HG03280 (cell line): Measurements from ENCODE around the gene SIRT1.
A peak's percentile ranks its signal among the peaks of the same experiment; 100 is the strongest.
"Not testable (repeated sequence)": the region's sequence is repeated elsewhere in the genome, so short reads cannot be mapped to it uniquely, and the experiment has no call there.

Experiments
- ATAC-seq: cut with Tn5 transposase; IDR thresholded peaks from one replicate; pipeline ENCODE4 v1.9.1; 2021; ENCODE audit warnings: mild to moderate bottlenecking, moderate library complexity; ENCODE audit not compliant: unreplicated experiment

Gene SIRT1

DNA sequence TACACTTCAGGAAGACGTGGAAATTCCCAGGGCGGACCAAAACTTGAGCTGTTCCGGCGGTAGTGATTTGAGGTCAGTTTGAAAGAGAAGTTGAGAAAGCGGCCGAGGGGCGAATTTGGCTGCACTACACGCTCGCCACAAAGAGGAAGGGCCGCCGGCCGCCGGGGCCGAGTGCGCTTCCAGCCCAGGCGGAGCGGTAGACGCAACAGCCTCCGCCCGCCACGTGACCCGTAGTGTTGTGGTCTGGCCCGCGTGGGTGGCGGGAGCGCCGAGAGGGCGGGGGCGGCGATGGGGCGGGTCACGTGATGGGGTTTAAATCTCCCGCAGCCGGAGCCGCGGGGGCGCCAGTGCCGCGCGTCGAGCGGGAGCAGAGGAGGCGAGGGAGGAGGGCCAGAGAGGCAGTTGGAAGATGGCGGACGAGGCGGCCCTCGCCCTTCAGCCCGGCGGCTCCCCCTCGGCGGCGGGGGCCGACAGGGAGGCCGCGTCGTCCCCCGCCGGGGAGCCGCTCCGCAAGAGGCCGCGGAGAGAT is at the start of gene SIRT1:
Gene SIRT1, plus strand, starts transcription at position 344 of the 529 bp plus-strand sequence. Its CDS starts 66 bp downstream, at position 410.
- ATAC-seq, result peak; percentile 82

DNA sequence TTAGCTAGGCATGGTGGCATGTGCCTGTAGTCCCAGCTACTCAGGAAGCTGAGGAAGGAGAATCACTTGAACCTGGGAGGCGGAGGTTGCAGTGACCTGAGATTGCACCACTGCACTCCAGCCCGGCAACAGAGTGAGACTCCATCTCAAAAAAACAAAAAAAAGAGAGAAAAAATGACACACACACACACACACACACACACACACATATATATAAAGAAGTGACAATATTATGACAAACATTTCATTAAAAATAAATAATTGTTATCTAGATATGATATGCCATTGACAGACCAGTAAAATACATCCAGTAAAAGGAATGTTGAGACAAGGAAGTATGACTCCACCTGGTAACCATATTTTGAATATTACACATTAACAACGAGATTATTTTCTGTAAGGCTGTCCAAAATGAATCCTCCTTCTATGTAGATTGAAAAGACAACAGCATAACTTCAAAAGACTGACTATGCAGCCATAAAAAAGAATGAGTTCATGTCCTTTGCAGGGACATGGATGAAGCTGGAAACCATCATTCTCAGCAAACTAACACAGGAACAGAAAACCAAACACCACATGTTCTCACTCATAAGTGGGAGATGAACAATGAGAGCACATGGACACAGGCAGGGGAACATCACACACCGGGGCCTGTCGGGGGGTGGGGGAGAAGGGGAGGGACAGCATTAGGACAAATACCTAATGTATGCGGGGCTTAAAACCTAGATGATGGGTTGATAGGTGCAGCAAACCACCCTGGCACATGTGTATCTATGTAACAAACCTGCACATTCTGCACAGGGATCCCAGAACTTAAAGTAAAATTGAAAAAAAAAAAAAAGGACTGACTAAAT is 48.7 kb upstream of the SIRT1 start:
- not testable (repeated sequence) for ATAC-seq

DNA sequence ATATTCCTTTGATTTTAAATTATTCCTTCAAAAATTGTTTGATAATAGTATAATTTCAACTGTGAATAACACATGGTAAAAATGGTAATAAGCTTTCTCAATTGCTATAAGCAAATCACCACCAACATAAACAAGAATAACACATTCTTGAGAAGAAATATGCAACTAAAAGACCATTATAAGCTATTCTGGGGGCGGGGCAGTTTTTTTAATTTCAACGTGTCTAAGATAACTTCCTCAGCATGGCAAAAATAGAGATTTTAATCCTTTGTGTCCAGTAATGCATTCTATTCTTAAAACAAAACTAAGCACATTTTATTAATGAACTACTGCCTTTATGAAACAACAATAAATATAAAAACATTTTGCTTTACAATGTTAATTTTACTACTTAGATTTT is 48.0 kb upstream of the SIRT1 start:
- no peak for ATAC-seq

DNA sequence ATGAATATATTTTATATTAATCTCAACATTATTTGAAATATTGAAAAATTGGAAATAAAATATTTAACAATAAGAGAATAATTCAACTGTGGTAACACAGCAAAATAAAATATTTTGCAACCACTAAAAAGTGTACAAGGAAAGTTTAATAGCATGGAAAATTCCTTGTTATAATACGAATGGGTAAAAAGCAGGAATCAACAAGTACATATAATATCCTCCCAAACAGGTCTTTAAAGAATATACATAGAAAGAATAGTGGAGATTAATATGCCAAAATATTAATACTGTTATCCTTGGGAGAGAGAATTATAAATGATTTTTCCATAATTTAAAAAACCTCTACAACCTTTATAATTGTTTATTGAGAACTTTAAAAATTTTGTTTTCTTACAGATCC is 47.5 kb upstream of the SIRT1 start:
- ATAC-seq, result no peak

DNA sequence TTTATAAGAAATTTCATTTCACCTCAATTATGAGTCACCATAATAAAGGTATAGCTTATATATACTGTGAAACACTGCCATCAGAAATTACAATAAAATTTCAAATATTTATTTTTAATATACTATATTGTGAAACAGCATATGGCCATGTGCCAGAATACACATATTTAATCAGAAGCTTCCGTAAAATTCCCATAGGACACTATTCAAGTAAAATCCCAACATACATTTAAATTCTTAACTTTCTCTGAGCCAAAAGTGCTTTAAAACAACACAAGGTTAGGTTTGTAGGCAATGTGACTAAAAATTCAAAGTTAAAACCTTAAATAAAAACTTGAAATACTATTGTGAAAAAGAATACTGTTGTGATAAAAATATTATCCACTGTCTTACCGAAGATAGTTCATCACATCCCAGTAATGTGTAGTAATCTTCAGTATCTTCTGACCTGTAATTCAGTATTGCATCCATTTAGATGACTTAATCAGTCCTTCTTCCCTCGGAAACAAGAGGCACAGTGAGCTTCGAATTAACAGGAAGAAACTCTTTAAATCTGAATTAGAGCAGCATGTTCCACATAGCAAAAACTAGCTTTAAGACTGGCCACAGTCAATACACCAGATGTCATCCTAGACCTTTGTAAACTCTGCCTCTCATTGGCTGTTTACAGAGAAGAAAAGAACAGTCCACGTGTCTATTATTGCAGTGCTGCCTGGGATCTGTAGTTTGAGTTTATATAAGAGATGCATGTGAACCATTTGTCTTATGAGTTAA is 46.7 kb upstream of the SIRT1 start, which contains the start of gene DNAJC12:
Gene DNAJC12, minus strand, starts transcription at position 648 of the 774 bp plus-strand sequence. Its CDS starts 177 bp downstream, at position 471.
- ATAC-seq, result peak; percentile 75

DNA sequence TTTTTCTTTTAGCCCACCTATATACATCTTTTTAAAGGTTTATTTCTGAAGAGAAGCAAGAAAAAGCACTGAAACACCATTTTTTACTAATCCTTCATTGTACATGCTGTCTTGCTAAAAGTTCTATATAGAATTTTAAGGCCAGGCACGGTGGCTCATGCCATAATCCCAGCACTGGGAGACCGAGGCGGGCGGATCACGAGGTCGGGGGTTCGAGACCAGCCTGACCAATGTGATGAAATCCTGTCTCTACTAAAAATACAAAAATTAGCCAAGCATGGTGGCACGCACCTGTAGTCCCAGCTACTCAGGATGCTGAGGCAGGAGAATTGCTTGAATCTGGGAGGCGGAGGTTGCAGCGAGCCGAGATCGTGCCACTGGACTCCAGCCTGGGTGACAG is 44.9 kb upstream of the SIRT1 start:
- ATAC-seq, result not testable (repeated sequence)

DNA sequence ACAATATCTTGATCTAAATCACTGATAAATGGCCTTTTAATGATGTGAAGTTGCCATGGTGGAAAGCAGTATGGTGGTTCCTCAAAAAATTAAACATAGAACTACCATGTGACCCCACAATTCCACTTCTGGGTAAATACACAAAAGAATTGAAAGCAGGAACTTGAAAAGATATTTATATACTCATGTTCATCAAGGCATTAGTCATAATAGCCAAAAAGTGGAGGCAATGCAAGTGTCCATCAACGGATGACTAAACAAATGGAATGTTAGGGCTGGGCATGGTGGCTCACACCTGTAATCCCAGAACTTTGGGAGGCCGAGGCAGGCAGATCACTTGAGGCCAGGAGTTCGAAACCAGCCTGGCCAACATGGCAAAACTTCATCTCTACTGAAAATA is 44.5 kb upstream of the SIRT1 start:
- no peak for ATAC-seq

DNA sequence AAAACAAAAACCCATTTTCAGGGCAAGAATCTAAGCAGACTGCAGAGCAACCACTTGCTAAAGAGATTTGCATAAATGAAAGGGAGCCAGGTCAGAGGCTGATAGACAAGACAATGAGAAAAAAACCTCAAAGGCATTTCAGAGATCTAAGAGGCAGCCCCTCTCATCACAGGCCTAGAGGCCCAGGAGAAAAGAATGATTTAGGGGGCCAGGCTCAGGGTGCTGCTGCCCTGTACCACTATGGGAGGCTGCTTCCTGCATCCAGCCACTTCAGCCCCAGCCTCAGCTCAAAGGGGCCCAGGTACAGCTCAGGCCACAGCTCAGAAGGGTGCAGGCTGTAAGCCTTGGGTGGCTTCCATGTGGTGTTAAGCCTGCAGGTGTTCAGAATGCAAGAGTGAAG is 42.7 kb upstream of the SIRT1 start:
- ATAC-seq, result no peak

DNA sequence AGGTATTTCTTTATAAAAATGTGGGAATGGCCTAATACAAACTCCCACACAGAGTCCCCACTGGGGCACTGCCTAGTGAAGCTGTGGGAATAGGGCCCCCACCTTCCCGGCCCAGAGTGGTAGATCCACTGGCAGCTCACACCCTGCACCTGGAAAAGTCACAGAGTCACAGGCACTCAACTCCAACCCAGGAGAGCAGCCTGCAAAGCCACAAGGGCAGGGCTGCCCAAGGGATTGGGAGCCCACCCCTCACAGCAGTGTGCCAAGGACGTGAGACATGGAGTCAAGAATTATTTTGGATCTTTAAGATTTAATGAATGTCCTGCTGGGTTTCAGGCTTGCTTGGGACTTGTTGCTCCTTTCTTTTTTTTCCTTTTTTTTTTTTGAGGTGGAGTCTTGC is 41.2 kb upstream of the SIRT1 start:
- ATAC-seq, result no peak

DNA sequence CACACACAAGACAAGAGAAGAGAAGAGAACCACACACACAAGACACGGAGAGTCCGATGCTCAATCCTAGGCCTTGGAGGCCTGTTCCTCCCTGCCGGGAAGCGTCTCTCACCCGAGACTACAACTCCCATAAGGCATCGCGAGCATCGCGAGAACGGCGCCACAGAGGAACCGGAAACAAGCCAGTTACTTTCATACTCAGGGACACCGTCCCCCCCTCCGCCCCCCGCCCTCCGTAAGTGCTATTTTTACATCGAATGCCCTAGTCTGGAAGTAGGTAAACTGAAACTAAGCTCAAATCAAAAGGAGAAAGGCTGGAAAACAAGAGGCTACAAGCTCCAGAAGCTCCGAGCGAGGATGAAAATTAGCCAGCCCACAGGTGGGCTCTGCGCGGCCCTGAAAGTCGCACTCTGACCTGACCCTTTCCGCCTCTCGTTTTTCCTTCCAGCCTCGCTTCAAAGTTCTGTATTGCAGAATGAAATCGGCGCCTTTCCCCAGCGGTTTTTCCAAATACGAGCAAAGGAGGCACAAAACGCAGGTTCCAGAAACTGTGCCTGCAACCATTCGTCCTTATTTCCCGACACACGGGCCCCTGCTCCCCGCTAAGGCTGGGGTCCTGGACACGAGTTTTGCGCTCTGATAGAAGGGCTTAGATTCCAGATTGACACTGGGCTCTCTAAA is 35.0 kb upstream of the SIRT1 start:
- ATAC-seq, result peak; percentile 97

DNA sequence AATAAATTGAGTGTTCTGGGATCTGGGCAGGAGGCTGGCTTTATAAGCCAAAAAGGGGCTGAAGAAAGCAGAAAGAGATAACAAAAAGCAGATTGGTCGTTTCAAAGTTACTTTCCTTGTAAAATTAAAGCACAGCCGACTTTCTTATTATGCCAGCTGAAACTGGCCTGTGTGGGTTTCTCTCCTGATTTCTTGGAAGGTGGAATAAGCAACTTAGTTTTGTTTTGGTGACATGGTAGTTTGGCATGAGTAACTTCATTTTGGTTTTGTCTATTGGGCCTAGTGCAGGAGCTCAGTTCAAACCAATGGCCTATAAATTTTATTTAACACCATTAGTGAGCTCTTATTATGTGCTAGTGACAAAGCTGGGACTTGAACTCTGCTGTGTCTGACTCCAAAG is 33.3 kb upstream of the SIRT1 start:
- ATAC-seq, result no peak

DNA sequence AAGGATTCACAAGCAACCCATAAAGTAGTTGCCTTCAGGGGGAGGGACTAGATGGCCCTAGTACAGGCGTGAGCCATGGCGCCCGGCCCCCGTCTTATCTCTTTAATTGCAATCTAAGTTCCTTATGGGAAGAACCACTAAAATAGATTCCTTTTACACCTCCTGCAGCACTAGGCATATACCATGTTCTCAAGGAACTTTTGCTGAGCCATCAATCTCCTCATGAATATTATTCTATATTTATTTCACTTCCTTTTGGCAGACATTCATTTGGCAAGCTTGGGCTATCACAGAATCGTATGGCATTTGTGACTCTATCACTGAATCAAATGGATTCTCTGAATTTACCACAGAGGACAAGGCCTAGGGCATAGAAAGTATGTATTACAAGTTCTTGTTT is 31.7 kb upstream of the SIRT1 start:
- no peak for ATAC-seq

DNA sequence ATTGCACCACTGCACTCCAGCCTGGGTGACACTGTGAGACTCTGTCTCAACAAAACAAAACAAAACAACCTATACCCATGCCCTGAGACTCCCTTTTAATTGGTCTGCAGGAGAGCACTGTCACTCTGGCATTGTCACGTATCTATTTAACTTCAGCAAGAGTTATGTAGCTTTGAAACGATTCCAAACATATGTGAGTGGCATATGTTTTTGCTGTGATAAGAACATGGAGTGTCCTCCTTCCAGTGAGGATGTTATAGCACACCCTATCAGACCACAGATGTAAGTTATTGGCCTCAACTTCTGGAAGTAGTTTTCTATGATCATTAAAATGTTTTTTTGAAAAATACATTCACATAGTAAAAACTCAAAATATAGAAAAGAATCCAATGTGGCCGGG is 30.9 kb upstream of the SIRT1 start:
- no peak for ATAC-seq

DNA sequence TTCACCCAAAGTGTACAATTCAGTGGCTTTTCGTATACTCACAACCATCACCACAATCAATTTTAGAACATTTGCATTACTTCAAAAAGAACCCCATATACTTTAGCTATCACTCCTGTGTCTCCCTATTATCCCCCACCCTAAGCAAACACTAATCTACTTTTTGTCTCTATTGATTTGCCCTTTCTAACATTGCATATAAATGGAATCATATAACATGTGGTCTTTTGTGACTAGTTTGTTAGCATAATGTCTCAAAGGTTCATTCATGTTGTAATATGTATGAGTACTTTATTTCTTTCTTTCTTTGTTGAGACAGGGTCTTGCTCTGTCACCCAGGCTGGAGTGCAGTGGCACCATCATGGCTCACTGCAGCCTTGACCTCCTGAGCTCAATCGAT is 25.5 kb upstream of the SIRT1 start:
- no peak for ATAC-seq

DNA sequence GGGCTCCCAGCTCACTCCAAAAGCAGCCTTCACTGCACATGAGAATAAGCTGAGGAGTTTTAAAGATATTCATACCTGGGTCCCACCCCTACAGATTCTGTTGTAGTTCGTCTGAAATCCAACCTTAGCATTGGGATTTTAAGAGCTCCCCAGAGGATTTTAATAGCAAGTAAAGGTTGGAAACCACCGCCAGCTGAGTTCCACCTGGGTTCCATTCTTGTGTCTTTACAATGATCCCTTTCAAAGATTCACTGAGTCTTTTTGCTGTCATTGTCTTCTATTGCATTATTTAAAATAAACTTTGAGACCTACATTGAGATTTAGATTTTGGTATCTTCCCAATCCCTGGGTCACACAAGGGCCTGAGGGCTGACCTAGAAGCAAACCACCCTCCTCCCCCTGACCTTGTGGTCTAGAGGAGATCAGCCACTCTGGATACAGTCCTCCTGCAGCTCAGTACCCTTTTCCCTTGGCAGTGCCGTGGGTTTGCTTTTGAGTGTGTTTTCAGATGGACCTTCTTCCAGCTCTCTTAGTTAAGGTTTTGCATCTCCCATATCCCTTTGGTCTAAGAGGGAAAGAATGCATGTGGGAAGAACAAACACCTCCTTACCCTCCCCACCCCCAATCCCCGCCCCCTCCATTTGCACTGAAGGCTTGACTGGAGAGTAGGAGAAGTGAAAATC is 22.6 kb upstream of the SIRT1 start:
- ATAC-seq, result no peak

DNA sequence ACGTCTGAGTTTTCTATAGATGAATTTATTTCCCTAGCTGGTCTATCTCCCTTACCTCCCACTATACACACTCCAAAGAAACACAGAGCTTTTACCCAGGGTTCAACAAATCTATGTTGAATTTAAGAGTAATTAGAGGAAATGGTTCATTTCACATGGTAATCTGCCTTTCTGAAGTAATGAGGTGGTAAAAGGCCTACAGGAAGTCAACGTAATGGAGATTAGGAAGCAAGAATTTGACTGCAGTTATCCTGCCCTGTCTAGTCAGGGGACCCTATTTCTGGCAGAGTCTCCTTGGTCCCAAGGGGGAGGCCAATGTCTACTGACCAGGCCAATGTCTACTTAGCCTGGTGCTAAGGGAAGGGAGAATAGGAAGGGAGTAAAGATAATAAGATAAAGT is 21.4 kb upstream of the SIRT1 start:
- ATAC-seq, result no peak

DNA sequence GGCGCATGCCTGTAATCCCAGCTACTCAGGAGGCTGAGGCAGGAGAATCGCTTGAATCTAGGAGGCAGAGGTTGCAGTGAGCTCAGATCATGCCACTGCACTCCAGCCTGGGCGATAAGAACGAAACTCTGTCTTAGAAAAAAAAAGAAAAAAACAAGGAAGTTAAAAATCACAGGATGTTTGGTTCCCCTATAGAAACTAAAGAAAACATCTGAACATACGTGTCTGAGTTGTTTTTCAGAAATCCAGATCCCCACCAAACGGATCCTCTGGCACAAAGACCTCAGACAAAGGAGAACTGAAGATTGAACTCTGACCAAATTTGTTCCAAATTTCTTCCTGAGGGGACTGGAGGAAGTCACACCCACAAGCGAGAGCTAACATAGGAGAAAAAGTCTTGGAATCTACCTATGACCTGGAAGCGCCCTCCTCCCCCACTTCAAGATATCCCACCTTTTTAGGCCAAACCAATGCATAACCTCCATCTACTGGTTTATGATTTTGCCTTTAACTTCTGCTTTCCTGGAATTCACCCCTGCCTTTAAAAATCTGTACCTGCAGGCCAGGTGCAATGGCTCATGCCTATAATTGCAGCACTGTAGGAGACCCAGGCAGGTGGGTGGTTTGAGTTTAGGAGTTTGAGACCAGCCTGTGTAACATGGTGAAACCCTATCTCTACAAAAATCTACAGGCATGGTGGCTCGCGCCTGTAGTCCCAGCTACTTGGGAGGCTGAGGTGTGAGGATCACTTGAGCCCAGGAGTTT is 19.7 kb upstream of the SIRT1 start:
- ATAC-seq, result no peak

DNA sequence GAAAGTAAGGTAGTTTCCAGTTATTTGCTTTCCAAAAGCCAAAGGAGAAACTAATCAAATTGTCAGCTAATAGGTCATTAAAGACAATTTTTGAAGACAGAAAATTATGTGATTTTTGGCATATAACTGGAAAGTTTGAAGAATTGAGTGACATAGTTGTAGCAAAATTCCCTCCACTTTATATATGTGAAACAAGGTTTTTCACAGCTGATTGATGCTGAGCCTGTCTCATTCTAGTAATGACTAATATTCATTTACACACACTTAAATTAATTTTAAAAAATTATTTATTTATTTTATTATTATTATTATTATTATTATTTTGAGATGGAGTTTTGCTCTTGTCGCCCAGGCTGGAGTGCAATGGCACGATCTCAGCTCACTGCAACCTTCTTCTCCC is 16.3 kb upstream of the SIRT1 start:
- ATAC-seq, result no peak

DNA sequence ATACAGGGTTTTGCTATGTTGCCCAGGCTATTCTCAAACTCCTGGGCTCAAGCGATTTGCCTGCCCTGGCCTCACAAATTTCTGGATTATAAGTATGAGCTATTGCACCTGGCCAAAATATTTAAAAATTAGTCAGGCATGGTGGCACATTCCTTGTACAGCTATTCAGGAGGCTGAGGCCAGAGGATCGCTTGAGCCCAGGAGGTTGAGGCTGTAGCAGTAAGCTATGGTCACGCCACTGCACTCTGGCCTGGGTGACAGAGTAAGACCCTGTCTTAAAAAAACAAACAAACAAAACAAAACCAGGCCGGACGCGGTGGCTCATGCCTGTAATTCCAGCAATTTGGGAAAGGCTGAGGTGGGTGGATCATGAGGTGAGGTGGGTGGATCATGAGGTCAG is 14.5 kb upstream of the SIRT1 start:
- no peak for ATAC-seq
